Stimulated activated naive CD8-positive, alpha-beta T cell treated with anti-CD3 and anti-CD28 coated beads, Interleukin-15, amount 100 ng/mL, for 72 hours (primary cell): ENCODE measurements around the gene SSH2.

ENCODE experiments used
- ATAC-seq: fragments of 150-1000 bp; cut with Tn5 transposase; 2 replicates; pipeline ENCODE4 v1.10.0; 2021; ENCODE audit warnings: mild to moderate bottlenecking, moderate library complexity
- DNase-seq, 2 donors: peaks; one replicate each; pipeline ENCODE4 v3.0.0; 2021 to 2022
- H3K27ac Mint-ChIP-seq, 2 donors: one replicate each; pipeline ENCODE4 v1.8.0; 2022; ENCODE audit warnings: mild to moderate bottlenecking in 2 of 2, mixed read lengths in 2 of 2, moderate library complexity in 2 of 2
- H3K27me3 Mint-ChIP-seq: one replicate; pipeline ENCODE4 v1.8.0; 2022; ENCODE audit warnings: mixed read lengths
- H3K4me1 Mint-ChIP-seq: one replicate; pipeline ENCODE4 v1.8.0; 2022; ENCODE audit warnings: mild to moderate bottlenecking, mixed read lengths
- H3K4me3 Mint-ChIP-seq, 2 donors: one replicate each; pipeline ENCODE4 v1.8.0; 2022; ENCODE audit warnings: mild to moderate bottlenecking in 2 of 2, mixed read lengths in 2 of 2, moderate library complexity in 1 of 2
- H3K9me3 Mint-ChIP-seq, 2 donors: one replicate each; pipeline ENCODE4 v1.8.0; 2022; ENCODE audit warnings: mixed read lengths in 2 of 2

The SSH2 gene

GRCh38 chr17:29588562-29589411, 341.2 kb downstream of the SSH2 start:
- peak in 1 of 2 donors; percentile 59 for DNase-seq
- H3K27ac Mint-ChIP-seq = peak overlapping the region; percentile 41 to 84
- H3K9me3 Mint-ChIP-seq = no peaks in the 10 kb centered on the region
- peak overlapping the region; percentile 95 to 98 for H3K4me3 Mint-ChIP-seq
- ATAC-seq = peak; percentile 30
- H3K27me3 Mint-ChIP-seq = no peaks in the 10 kb centered on the region
- peaks cover 86% of the 10 kb centered on the region for H3K4me1 Mint-ChIP-seq

DNA sequence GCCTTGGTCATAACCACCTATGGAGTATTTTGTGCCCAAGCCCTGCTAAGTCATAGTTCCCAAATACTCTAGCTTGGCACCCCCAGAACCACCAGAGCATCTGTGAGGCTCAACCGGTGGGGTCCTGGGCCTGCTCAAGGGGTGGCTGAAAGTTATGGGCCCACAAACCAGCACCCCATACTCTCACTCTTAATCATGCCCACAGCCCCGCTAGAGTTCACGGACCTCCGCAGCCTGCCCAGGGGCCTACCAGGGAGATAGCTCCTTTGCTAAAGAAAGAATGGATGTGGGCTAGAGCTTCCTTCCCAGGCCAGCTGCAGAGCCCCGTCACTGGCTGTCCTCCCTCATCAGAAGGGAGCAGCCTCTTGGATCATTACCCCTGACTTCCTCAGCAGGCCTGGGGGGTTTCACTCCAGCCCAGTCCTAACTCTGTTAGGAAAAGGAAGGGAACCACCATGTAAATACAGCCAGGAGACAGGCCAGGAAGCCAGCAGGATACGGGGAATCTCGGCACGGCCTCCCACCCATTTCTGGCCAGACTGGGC, 341.9 kb downstream of the SSH2 start:
- H3K4me1 Mint-ChIP-seq = peaks cover 85% of the 10 kb centered on the region

DNA sequence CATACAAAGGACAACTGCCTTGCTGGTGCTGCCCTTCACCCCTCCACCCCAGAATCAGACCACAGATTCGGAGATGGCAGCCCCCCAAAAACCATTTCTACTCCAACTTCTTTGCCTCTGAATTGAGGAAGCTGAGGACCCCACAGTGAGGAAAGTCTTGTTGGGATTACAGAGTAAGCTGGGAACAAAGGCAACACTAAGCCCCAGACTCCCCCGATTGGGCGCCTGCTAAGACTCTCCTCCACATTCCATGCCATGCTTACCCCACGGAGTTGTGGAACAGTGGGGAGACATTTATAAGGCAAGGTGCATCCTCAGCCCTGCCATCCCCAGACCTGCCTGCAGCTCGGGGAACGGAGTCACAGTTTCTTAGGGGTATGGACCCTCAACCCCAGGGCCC, 342.4 kb downstream of the SSH2 start:
- DNase-seq (no peak), ATAC-seq (no peak)
- Mint-ChIP-seq H3K4me1 (peaks cover 80% of the 10 kb centered on the region), H3K27ac (peak overlapping the region; percentile 82 to 95), H3K27me3 (no peaks in the 10 kb centered on the region), H3K9me3 (no peaks in the 10 kb centered on the region), H3K4me3 (peak overlapping the region; percentile 95 to 98)

More for the DNA sequence above, 341.9 kb downstream of the SSH2 start:
- DNase-seq = peak in 1 of 2 donors; percentile 48
- H3K27ac Mint-ChIP-seq = peak overlapping the region; percentile 84 to 95
- H3K4me3 Mint-ChIP-seq = peak overlapping the region; percentile 95 to 98
- ATAC-seq = peak; percentile 8
- H3K27me3 Mint-ChIP-seq = no peaks in the 10 kb centered on the region
- H3K9me3 Mint-ChIP-seq = no peaks in the 10 kb centered on the region

DNA sequence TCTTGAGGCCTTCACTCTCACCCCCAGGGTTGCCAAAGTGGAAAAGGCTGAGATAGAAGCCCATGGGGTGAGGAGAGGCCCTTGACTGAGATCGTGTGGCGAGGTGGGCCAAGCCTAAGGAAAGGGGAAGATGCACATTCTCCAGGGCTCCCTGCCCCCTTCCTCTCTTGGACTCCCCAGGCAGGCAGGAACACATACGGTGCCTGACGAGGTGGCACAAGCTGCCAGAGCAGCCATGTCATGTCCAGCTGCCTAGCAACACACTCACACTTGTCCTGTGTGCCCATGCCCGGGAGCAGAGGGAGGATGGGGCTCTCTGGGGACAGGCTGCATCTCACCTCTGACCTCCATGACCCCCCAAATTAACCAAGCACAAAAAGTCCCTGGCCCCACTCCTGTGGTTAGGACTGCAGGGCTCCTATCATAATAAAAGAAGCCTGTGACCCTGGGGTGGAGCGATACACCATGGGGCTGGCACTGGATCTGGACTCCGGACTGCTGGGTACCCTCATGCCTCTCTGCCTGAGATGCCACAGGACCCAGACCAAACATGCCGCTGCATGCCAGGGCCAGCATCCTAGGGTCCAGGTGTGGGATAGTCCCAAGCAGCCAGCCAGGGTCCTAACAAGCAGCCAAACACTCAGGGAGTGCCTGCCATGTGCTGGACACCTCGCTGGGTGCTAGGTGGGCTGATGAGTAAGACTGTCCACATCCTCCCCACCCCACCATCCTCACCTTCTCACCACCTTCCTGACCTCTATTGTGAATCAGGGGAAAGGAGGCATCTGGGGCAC, 343.2 kb downstream of the SSH2 start:
- H3K4me1 Mint-ChIP-seq = peaks cover 73% of the 10 kb centered on the region
- H3K27me3 Mint-ChIP-seq = no peaks in the 10 kb centered on the region
- H3K27ac Mint-ChIP-seq = peak overlapping the region; percentile 82 to 84
- no peaks in the 10 kb centered on the region for H3K9me3 Mint-ChIP-seq
- DNase-seq (no peak), ATAC-seq (no peak)
- peak overlapping the region; percentile 95 to 98 for H3K4me3 Mint-ChIP-seq

DNA sequence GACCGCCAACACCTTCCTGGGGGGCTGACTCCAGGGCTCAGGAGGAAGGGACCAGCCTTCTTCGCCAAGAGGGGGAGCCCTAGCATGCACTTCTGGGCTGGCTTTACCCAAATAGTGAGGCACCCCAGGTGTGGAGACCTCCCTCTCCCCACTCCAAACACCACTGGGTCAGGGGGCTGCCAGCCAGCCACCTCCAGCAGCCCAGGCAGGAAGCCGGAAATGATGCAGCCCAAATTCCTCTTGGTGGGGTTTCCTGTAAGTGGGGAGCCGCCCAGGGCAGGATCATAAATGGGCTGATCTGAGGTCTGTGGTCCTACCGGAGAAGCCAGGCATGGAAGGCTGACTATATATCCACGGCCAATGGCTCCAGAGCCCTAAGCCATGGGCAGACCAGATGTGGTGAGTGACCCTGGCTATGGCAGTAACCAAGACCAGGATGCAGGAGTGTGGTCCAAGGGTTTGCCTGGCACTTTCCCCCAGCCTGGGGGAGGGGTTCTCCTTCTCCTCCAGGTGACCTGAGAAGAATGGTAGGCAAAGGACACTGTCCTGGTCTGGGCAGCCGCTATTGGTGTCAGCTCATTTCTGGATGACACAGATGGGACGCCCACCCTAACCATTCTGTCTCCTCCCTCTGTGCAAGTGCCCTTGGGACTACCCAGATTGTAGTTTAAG, 344.8 kb downstream of the SSH2 start:
- no peaks in the 10 kb centered on the region for H3K9me3 Mint-ChIP-seq
- H3K4me1 Mint-ChIP-seq = peaks cover 72% of the 10 kb centered on the region
- DNase-seq (peak in 1 of 2 donors; percentile 41), ATAC-seq (no peak)
- no peaks in the 10 kb centered on the region for H3K27me3 Mint-ChIP-seq
- H3K4me3 Mint-ChIP-seq = peak overlapping the region; percentile 63 to 76
- peak overlapping the region; percentile 34 to 86 for H3K27ac Mint-ChIP-seq

GRCh38 chr17:29584452-29585079, 345.5 kb downstream of the SSH2 start:
- DNase-seq = no peak
- no peaks in the 10 kb centered on the region for H3K9me3 Mint-ChIP-seq
- H3K27ac Mint-ChIP-seq = peak overlapping the region; percentile 86 to 89
- H3K27me3 Mint-ChIP-seq = no peaks in the 10 kb centered on the region
- H3K4me1 Mint-ChIP-seq = peaks cover 72% of the 10 kb centered on the region
- H3K4me3 Mint-ChIP-seq = peak overlapping the region; percentile 63 to 76
- no peak for ATAC-seq

DNA sequence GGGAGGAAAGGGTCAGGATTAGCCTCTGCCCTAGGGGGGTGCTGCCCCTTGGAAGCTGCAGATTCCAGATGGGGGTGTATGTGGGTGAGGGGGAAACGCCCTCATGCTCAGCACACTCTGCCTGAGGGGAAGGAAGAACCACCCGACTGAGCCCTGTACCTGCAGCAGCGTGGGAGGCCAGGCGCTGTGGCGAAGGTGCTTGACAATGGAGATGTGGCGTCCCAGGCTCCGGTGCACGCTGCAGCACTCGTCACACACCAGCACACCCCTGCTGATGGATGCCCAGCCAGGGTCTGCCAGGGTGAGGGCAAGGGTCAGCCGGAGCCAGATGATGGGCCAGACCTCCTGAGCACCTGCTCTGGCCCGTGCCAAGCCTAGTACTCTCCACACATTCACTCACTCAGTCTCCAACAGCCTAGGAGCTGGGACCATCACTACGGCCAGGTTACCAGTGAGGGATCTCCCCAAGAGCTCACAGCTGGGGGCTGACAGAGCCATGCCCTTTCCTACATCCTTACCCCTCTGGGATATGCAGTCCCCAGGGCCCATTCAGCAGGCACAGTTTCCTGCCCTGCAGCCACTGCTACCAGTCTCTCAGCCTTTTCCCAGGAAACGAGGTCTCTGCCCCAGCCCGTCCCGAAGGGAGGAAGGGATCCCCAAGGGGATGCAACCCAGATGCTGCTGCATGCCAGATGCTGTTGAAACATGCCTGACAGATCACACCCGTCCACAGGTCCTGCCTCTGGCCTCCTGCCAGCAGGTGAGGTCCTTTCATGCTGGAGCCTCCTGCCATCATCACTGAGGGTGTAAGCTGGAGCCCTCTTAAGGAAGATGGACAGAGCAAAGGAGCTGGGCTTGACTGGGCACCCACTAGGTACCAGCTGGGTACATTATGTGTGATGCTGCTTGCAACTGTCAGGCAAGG, 346.4 kb downstream of the SSH2 start:
- Mint-ChIP-seq H3K27me3 (no peaks in the 10 kb centered on the region), H3K4me3 (peak overlapping the region in 1 of 2 donors; percentile 15)
- no peak for ATAC-seq

GRCh38 chr17:29582772-29583171, 347.3 kb downstream of the SSH2 start:
- DNase-seq (peak in 1 of 2 donors; percentile 8), ATAC-seq (no peak)
- no peak overlapping the region for H3K27ac Mint-ChIP-seq
- H3K27me3 Mint-ChIP-seq = no peaks in the 10 kb centered on the region
- peaks cover 64% of the 10 kb centered on the region for H3K4me1 Mint-ChIP-seq
- no peaks in the 10 kb centered on the region for H3K9me3 Mint-ChIP-seq
- H3K4me3 Mint-ChIP-seq = no peak overlapping the region

More for the DNA sequence above, 346.4 kb downstream of the SSH2 start:
- DNase-seq = peak in 1 of 2 donors; percentile 7
- Mint-ChIP-seq H3K27ac (peak overlapping the region in 1 of 2 donors; percentile 89), H3K9me3 (no peaks in the 10 kb centered on the region), H3K4me1 (peaks cover 72% of the 10 kb centered on the region)

DNA sequence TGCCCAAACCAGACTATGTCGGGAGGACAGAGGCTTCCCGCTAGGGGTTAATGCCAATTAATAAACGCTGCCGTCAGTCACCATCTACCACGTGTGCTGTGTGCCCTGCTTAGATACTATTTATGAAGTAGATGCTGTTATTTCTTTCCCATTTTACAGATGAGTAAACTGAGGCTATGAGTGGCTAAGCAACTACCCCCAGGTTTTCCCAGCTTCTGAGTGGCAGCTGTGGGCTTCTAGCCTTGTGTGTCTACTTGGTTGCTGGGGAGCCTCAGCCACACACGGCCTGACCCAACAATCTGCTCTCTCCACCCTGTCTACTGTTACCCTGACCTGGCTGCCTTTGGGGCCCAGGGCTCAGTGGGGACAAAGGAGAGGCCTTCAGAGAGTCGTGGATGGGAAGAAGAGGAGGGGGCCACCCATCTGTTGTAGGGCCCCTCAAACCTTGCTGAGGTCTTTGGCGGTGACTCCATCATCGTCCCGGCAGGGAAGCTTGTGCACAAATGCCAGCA, 347.7 kb downstream of the SSH2 start:
- no peak for ATAC-seq
- peaks cover 59% of the 10 kb centered on the region for H3K4me1 Mint-ChIP-seq
- H3K9me3 Mint-ChIP-seq = no peaks in the 10 kb centered on the region
- peak overlapping the region in 1 of 2 donors; percentile 87 for H3K27ac Mint-ChIP-seq
- H3K4me3 Mint-ChIP-seq = no peak overlapping the region
- DNase-seq = no peak
- H3K27me3 Mint-ChIP-seq = no peaks in the 10 kb centered on the region

DNA sequence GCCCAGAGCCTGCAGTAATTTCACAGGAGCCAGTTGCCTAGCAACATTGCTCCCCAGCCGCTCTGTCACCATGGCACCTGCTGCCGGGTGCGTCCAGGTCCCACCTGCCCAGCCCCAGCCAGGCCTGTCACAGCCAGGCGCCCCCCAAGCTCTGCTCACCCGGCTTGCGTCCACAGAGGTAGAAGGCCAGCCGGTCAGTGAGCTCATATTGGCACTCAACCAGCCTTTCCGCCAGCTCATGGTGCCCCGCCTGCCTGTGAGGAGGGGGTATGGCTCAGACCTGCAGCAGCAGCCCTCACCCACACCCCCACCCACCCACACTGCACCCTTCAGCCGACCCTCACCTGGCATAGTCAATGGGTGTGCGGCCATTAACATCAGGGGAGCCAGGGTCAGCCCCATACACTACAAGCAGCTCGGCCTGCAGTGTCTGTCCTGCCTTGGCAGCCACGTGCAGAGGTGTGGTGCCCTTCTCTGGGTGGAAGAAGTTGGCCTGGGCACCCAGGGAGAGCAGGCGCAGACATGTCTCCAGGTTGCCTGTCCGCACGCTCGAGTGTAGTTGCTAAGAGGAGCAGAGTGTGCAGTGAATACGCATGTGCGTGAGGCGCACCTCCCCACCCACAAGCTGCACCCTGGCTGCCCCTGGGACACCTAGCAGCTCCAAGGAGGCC, 348.3 kb downstream of the SSH2 start:
- DNase-seq (no peak), ATAC-seq (no peak)
- Mint-ChIP-seq H3K4me3 (no peak overlapping the region), H3K27me3 (no peaks in the 10 kb centered on the region), H3K4me1 (peaks cover 53% of the 10 kb centered on the region), H3K9me3 (no peaks in the 10 kb centered on the region), H3K27ac (no peak overlapping the region)

- ATAC-seq = peak; percentile 97
- Mint-ChIP-seq H3K4me3 (no peak overlapping the region), H3K4me1 (peaks cover 37% of the 10 kb centered on the region), H3K27ac (peak overlapping the region in 1 of 2 donors; percentile 47), H3K9me3 (no peaks in the 10 kb centered on the region), H3K27me3 (no peaks in the 10 kb centered on the region)
- peak; percentile 87 to 92 for DNase-seq
Observed at GRCh38 chr17:29579866-29580771, 349.9 kb downstream of the SSH2 start.

GRCh38 chr17:29578626-29579485, 351.2 kb downstream of the SSH2 start:
- no peaks in the 10 kb centered on the region for H3K27me3 Mint-ChIP-seq
- H3K4me3 Mint-ChIP-seq = no peak overlapping the region
- no peaks in the 10 kb centered on the region for H3K9me3 Mint-ChIP-seq
- ATAC-seq = no peak
- H3K27ac Mint-ChIP-seq = peak overlapping the region in 1 of 2 donors; percentile 11
- no peak for DNase-seq
- H3K4me1 Mint-ChIP-seq = peaks cover 37% of the 10 kb centered on the region
